H9 (cell line): ENCODE measurements around the gene CD48. TPM values are rescaled to one million over a fixed set of nuclear protein-coding genes. Genes with fewer than 3 reads are reported as not detected.

Source experiments
- DNase-seq: peaks from one replicate; pipeline ENCODE4 v3.0.0-alpha.2; 2017
- H2AFZ ChIP-seq: one replicate; pipeline ENCODE4 v1.6.1; 2013; ENCODE audit warnings: mild to moderate bottlenecking, low read length, control low read depth, moderate library complexity
- H2AK5ac ChIP-seq: 2 replicates; pipeline ENCODE4 v1.6.1; 2013; ENCODE audit warnings: low read length, control low read depth, mixed read lengths; ENCODE audit not compliant: insufficient read length
- H2BK120ac ChIP-seq: one replicate; pipeline ENCODE4 v1.6.1; 2013; ENCODE audit warnings: low read depth, mild to moderate bottlenecking, low read length, control low read depth, inconsistent platforms; ENCODE audit not compliant: poor library complexity, severe bottlenecking
- H2BK12ac ChIP-seq: 2 replicates; pipeline ENCODE4 v1.6.1; 2013; ENCODE audit warnings: low read length, control low read depth, mixed read lengths, low read depth; ENCODE audit not compliant: insufficient read length
- H2BK15ac ChIP-seq: 2 replicates; pipeline ENCODE4 v1.6.1; 2013; ENCODE audit warnings: low read depth, low read length, control low read depth
- H2BK20ac ChIP-seq: one replicate; pipeline ENCODE4 v1.6.1; 2013; ENCODE audit warnings: low read depth, mild to moderate bottlenecking, low read length, control low read depth, inconsistent platforms; ENCODE audit not compliant: poor library complexity, severe bottlenecking
- H2BK5ac ChIP-seq: 2 replicates; pipeline ENCODE4 v1.6.1; 2013; ENCODE audit warnings: low read length, control low read depth, mixed read lengths; ENCODE audit not compliant: insufficient read length
- H3K14ac ChIP-seq: 2 replicates; pipeline ENCODE4 v1.6.1; 2013; ENCODE audit warnings: low read length, control low read depth; ENCODE audit not compliant: insufficient read depth
- H3K18ac ChIP-seq: 2 replicates; pipeline ENCODE4 v1.6.1; 2013; ENCODE audit warnings: low read depth, mild to moderate bottlenecking, mixed read lengths, low read length, control low read depth; ENCODE audit not compliant: insufficient read length
- H3K23ac ChIP-seq: 2 replicates; pipeline ENCODE4 v1.6.1; 2013; ENCODE audit warnings: low read length, control low read depth, mixed read lengths, low read depth; ENCODE audit not compliant: insufficient read length
- H3K23me2 ChIP-seq: 2 replicates; pipeline ENCODE4 v1.6.1; 2013; ENCODE audit warnings: low read depth, mild to moderate bottlenecking, mixed read lengths, low read length, control low read depth; ENCODE audit not compliant: insufficient read length, poor library complexity, severe bottlenecking
- H3K27ac ChIP-seq: 2 replicates; pipeline ENCODE4 v1.5.1; 2013; ENCODE audit warnings: low read length, control low read depth, mixed read lengths, low read depth; ENCODE audit not compliant: insufficient read length
- H3K27me3 ChIP-seq: 2 replicates; pipeline ENCODE4 v1.6.1; 2013; ENCODE audit warnings: low read length, control low read depth, inconsistent platforms; ENCODE audit not compliant: insufficient read depth
- H3K4ac ChIP-seq: 2 replicates; pipeline ENCODE4 v1.6.1; 2013; ENCODE audit warnings: low read depth, mild to moderate bottlenecking, control low read depth, inconsistent platforms, low read length, moderate library complexity
- H3K4me1 ChIP-seq: 2 replicates; pipeline ENCODE4 v1.6.1; 2013; ENCODE audit warnings: low read length, control low read depth, inconsistent platforms; ENCODE audit not compliant: insufficient read depth
- H3K4me2 ChIP-seq: 2 replicates; pipeline ENCODE4 v1.6.1; 2013; ENCODE audit warnings: low read length, control low read depth, mixed read lengths; ENCODE audit not compliant: insufficient read length, insufficient read depth
- H3K56ac ChIP-seq: 2 replicates; pipeline ENCODE4 v1.6.1; 2013; ENCODE audit warnings: low read depth, mild to moderate bottlenecking, mixed read lengths, low read length, control low read depth; ENCODE audit not compliant: insufficient read length
- H3K79me1 ChIP-seq: 2 replicates; pipeline ENCODE4 v1.6.1; 2013; ENCODE audit warnings: low read depth, mild to moderate bottlenecking, moderate library complexity, low read length, control low read depth, inconsistent platforms; ENCODE audit not compliant: insufficient read depth, poor library complexity, severe bottlenecking
- H3K79me2 ChIP-seq: 2 replicates; pipeline ENCODE4 v1.6.1; 2013; ENCODE audit warnings: low read length, control low read depth, inconsistent platforms; ENCODE audit not compliant: insufficient read depth
- H3K9ac ChIP-seq: 2 replicates; pipeline ENCODE4 v1.6.1; 2013; ENCODE audit warnings: low read length, control low read depth, mixed read lengths; ENCODE audit not compliant: insufficient read length; ENCODE audit errors: extremely low read depth
- H3K9me3 ChIP-seq: one replicate; pipeline ENCODE4 v1.6.1; 2013; ENCODE audit warnings: low read depth, low read length, inconsistent platforms; ENCODE audit not compliant: control insufficient read depth
- H3T11ph ChIP-seq: one replicate; pipeline ENCODE4 v1.6.1; 2013; ENCODE audit warnings: mild to moderate bottlenecking, low read length, control low read depth, inconsistent platforms
- H4K20me1 ChIP-seq: one replicate; pipeline ENCODE4 v1.6.1; 2013; ENCODE audit not compliant: control insufficient read depth, insufficient read length, insufficient read depth
- H4K5ac ChIP-seq: 2 replicates; pipeline ENCODE4 v1.6.1; 2013; ENCODE audit warnings: low read depth, mild to moderate bottlenecking, mixed read lengths, low read length, control low read depth; ENCODE audit not compliant: insufficient read length
- H4K8ac ChIP-seq: replicated peaks from 2 replicates; pipeline ENCODE4 v1.6.1; 2013; ENCODE audit warnings: low read length, control low read depth, mixed read lengths, low read depth; ENCODE audit not compliant: insufficient read length
- H4K91ac ChIP-seq: 2 replicates; pipeline ENCODE4 v1.6.1; 2013; ENCODE audit warnings: low read depth, mild to moderate bottlenecking, moderate library complexity, mixed read lengths, low read length, control low read depth; ENCODE audit not compliant: insufficient read length
- H3K27ac Mint-ChIP-seq, 3 experiments: 2 replicates in 2 of 3; 3 replicates in 1 of 3; pipeline ENCODE4 v1.8.0; 2020 to 2021; ENCODE audit warnings: mixed read lengths in 3 of 3, mild to moderate bottlenecking in 1 of 3, moderate library complexity in 1 of 3
- H3K27me3 Mint-ChIP-seq: 2 replicates; pipeline ENCODE4 v1.8.0; 2021; ENCODE audit warnings: low read depth, mild to moderate bottlenecking, moderate library complexity, mixed read lengths
- H3K36me3 Mint-ChIP-seq, 3 experiments: 2 replicates in 2 of 3; 3 replicates in 1 of 3; pipeline ENCODE4 v1.8.0; 2020 to 2021; ENCODE audit warnings: low read depth in 3 of 3, mixed read lengths in 3 of 3; ENCODE audit not compliant: insufficient read depth in 1 of 3
- H3K4me1 Mint-ChIP-seq, 2 experiments: 2 replicates each; pipeline ENCODE4 v1.8.0; 2020; ENCODE audit warnings: mixed read lengths in 2 of 2
- H3K4me3 Mint-ChIP-seq, 2 experiments: 2 replicates in 1 of 2; 3 replicates in 1 of 2; pipeline ENCODE4 v1.8.0; 2020 to 2021; ENCODE audit warnings: mild to moderate bottlenecking in 2 of 2, mixed read lengths in 2 of 2, moderate library complexity in 1 of 2
- H3K9me3 Mint-ChIP-seq, 2 experiments: 2 replicates in 1 of 2; 3 replicates in 1 of 2; pipeline ENCODE4 v1.8.0; 2020; ENCODE audit warnings: mild to moderate bottlenecking in 2 of 2, mixed read lengths in 2 of 2, moderate library complexity in 1 of 2
- CTCF ChIP-seq: fragments of 200-600 bp; sonication (generic); conservative IDR thresholded peaks from 3 replicates; pipeline ENCODE4 v1.8.0; 2021; ENCODE audit warnings: antibody characterized with exemption, mild to moderate bottlenecking
- total RNA-seq: library from RNA; stranded (reverse); gene quantifications from 2 replicates; pipeline ENCODE4 v1.2.1, GENCODE V29; 2021

CD48 gene
- total RNA-seq, 1 experiment from 2014 or later = not detected

- Mint-ChIP-seq H3K4me1 (peaks cover 13 to 18% of the 10 kb centered on the region in 2 experiments), H3K4me3 (no peak overlapping the region), H3K36me3 (peaks cover 0 to 7% (median 6%) of the 10 kb centered on the region in 3 experiments; a peak in 4 of 7 replicates), H3K9me3 (peaks cover 6 to 7% of the 10 kb centered on the region in 2 experiments), H3K27me3 (peaks cover 1% of the 10 kb centered on the region; the same call in 1 of the 2 replicates), H3K27ac (no peak overlapping the region)
- no peak overlapping the region for H2AFZ ChIP-seq
- no peak overlapping the region for H3T11ph ChIP-seq
- no peak overlapping the region for H3K4me2 ChIP-seq
- no peak overlapping the region for H2AK5ac ChIP-seq
- DNase-seq = no peak
- no peak overlapping the region for H2BK20ac ChIP-seq
- H3K79me1 ChIP-seq = no peaks in the 10 kb centered on the region
- no peak overlapping the region for H3K23ac ChIP-seq
- no peaks in the 10 kb centered on the region for H3K9me3 ChIP-seq
- no peak overlapping the region for H4K91ac ChIP-seq
- H2BK120ac ChIP-seq = no peak overlapping the region
- H4K8ac ChIP-seq = no peak overlapping the region
- H2BK15ac ChIP-seq = no peak overlapping the region
- no peaks in the 10 kb centered on the region for H4K20me1 ChIP-seq
- H3K14ac ChIP-seq = no peak overlapping the region
- H2BK5ac ChIP-seq = no peak overlapping the region
- H3K4me1 ChIP-seq = no peaks in the 10 kb centered on the region; the same call in 1 of the 2 replicates
- no peak overlapping the region for H2BK12ac ChIP-seq
- no peak overlapping the region for H3K18ac ChIP-seq
- H3K79me2 ChIP-seq = no peaks in the 10 kb centered on the region
- H3K4ac ChIP-seq = no peak overlapping the region
- H3K9ac ChIP-seq = no peak overlapping the region
- no peaks in the 10 kb centered on the region for H3K27me3 ChIP-seq
- no peak overlapping the region for H4K5ac ChIP-seq
- no peaks in the 10 kb centered on the region for H3K23me2 ChIP-seq
- H3K27ac ChIP-seq = no peak overlapping the region
- H3K56ac ChIP-seq = no peak overlapping the region
- no peak for TF ChIP-seq CTCF
These were observed 9.9 kb upstream of the CD48 start for GRCh38 chr1:160721473-160721872.
